SK-N-SH treated with all-trans-retinoic acid at 6 μM for 48 hours (cell line): ENCODE results near the gene KLHDC8A.

Experiments used
- CREB5 ChIP-seq: fragments of 250-450 bp; sonication (Bioruptor Pico); IDR thresholded peaks from 2 replicates; pipeline ENCODE4 v1.5.1; 2020; ENCODE audit warnings: low read depth, mild to moderate bottlenecking, moderate library complexity
- PATZ1 ChIP-seq: fragments of 250-450 bp; sonication (Bioruptor Pico); IDR thresholded peaks from 2 replicates; pipeline ENCODE4 v1.8.0; 2020; ENCODE audit warnings: mild to moderate bottlenecking, moderate library complexity, borderline replicate concordance
- TOX ChIP-seq: fragments of 250-450 bp; sonication (Bioruptor Pico); IDR thresholded peaks from 2 replicates; pipeline ENCODE4 v1.8.0; 2021; ENCODE audit warnings: mild to moderate bottlenecking, moderate library complexity, borderline replicate concordance

- TF ChIP-seq TOX (CRISPR knock-in tag) (no peak), CREB5 (CRISPR knock-in tag) (no peak), PATZ1 (CRISPR knock-in tag) (no peak)
Observed at GRCh38 chr1:205353612-205354011, 3.1 kb downstream of the KLHDC8A start.
